Stromal cell of bone marrow (primary cell): ENCODE data around the gene MBTD1.
A peak's percentile ranks its signal among the peaks of the same experiment; 100 is the strongest.

Experiments
- DNase-seq: peaks from one replicate; pipeline ENCODE4 v3.0.0-alpha.2; 2012; ENCODE audit warnings: low read depth

The MBTD1 gene

GRCh38 chr17:51147650-51148049 is 112.2 kb downstream of the MBTD1 start:
- peak; percentile 21 for DNase-seq

GRCh38 chr17:51144266-51145022 is 115.4 kb downstream of the MBTD1 start:
- DNase-seq = no peak

GRCh38 chr17:51142597-51142996 is 117.3 kb downstream of the MBTD1 start:
- DNase-seq = no peak

DNA sequence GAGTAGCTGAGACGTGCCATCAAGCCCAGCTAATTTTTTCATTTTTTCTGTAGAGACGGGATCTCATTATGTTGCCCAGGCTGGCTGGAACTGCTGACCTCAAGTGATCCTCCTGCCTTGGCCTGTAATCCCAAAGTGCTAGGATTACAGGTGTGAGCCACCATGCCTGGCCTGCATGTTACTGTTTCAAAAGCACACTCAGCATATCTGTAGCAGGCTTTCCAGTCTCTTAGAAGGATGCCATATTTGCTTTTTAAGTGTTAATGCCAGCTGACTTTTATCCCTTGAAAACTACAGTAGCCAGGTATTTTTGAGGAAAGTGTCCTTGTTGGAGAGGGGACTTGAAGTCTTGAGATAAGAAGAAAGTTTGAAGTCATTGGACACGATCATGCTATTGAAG is 123.9 kb downstream of the MBTD1 start:
- no peak for DNase-seq

DNA sequence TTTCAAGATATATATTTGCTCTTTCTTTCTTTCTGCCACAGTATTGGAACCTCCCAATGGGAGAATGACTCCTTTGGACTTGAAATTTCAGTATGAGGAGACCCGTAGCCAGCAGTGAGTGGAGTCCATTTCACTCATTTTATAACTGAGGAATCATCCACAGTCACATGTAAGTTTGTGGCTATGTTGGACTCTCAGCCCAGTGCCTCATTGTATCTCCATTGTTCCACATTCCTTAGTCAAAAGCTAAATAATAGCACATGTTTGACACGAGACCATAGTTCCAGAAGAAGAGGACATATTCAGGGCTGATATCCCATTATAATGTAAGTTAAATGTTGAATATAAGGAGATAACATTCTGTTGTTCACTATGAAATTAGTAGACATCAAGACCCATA is 126.5 kb downstream of the MBTD1 start:
- no peak for DNase-seq

DNA sequence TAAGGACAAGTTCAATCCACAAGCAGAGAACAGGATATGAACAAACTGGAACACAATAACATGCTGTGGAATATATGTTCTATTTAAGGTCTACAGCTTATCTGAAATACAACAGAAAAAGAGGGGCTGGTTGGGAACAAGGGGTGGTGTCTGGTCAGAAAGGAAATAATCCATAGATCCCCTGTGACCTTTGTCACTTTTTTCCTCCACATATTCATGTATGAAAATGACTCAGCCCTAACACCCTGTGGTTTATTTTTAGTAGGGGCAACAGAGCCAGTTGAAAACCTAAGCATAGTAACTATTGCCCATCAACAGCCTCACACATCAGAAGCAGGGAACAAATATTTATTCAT is 126.9 kb downstream of the MBTD1 start:
- DNase-seq = no peak

- DNase-seq = no peak
Measured at GRCh38 chr17:51128076-51128475, 131.8 kb downstream of the MBTD1 start.
